Islet precursor cell (in vitro differentiated cells): ENCODE measurements around the gene KCNMA1.

Source experiments
- DNase-seq: peaks from one replicate; pipeline ENCODE4 v3.0.0-alpha.2; 2018

KCNMA1 gene

DNA sequence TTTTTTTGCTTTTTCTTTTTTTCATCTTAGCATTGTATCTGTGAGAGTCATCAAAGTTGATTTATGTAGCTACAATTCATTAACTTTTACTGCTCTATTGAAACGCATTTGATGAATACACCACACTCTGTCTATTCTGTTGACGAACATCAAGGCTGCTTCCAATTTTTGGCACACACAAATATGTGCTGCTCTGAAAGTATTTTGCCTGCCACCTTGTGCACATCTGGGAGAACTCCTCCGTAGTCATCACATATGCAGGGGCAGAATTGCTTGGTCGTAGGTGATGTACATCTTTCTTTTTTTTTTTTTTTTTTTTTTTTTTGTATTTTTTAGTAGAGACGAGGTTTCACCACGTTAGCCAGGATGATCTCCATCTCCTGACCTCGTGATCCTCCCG, 796.8 kb downstream of the KCNMA1 start:
- DNase-seq, result no peak

DNA sequence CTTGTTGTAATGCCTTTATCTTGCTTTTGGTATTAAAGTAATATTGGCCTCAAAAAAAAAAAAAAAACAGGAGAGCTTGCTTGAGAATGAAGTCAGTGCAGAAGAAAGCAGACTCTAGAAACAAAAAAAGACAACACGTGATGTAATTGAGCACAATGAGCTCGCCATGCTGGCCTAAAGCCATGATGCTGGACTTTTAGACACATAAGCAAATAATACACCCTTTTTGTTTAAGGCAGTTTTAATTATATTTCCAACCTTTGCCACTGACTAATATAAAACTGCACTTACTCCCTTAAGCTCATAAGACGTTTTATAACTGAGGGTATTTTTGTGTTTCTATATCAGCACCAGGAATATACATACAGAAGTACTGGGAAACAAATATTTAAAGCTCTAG, 798.3 kb downstream of the KCNMA1 start:
- DNase-seq, result no peak

DNA sequence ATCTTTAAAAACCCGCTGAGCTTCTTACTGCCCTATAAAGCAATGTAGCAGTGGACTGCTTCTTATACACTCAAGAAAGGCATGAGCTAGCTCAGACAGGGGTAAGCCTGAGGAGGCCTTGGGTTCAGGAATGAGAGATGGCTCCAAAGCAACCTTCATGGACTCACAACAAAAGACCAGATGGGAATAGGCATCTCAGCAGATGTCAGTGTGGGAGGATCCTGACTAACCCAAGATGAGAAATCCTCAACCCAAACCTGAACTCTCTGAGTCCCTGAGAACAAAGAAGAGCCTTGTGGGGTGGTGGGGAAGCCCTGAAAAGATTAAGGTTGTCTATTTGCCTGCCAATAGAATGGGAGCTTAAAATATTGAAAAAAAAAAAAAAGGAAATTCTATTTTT, 807.4 kb downstream of the KCNMA1 start:
- no peak for DNase-seq

DNA sequence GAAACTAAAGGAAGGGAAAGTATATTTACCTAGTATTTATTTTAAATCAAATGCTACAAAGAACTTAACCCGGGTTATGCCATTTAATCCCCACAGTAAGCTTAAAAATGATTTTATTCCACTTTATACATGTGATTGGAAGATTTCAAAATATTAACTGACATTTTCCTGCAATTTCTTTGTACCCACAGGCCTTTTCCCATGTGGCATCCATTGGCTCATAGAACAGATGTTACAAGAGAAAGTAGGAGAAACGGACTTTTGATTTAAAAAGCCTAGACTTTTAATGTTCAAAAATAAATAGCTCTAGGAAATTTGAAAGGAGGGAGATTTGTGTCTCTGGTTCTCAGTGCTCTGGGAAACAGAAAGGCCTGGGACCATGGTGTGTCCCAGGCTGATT, 807.9 kb downstream of the KCNMA1 start:
- no peak for DNase-seq
